B cell (primary cell): ENCODE measurements around the gene PRSS8.
"Not testable (repeated sequence)": the region's sequence is repeated elsewhere in the genome, so short reads cannot be mapped to it uniquely, and the experiment has no call there.

Experiments
- EZH2 ChIP-seq: IDR thresholded peaks from 2 replicates; pipeline ENCODE4 v1.6.1; 2012; ENCODE audit warnings: borderline replicate concordance, low read depth, mild to moderate bottlenecking, moderate library complexity, low read length; ENCODE audit not compliant: insufficient read depth, poor library complexity, severe bottlenecking
- TF ChIP-seq, protein P1 (sequence below): fragments of 200-600 bp; IDR thresholded peaks from one replicate; pipeline ENCODE4 v1.8.0; 2022; ENCODE audit warnings: antibody characterized with exemption, mild to moderate bottlenecking

DNA sequence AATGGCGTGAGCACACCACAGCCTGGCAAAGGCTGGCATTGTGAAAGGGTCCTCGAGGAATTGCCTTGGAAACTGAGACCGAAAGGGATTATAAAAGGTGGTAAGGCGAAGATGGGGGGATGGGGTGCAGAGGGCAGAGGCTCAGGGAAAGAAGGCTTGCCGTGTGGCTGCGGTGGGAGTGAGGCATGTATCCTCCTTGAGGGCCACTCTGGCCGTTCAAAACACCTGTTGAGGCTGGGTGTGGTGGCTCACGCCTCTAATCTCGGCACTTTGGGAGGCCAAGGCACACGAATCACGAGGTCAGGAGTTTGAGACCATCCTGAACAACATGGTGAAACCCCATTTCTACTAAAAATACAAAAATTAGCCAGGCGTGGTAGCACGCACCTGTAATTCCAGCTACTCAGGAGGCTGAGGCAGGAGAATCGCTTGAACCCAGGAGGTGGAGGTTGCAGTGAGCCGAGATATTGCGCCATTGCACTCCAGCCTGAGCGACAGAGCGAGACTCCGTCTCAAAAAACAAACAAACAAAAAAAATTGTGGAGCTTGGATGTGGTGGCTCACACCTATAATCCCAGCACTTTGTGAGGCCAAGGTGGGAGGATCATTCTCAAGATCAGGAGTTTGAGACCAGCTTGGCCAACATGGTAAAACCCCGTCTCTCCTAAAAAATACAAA is 1.4 kb upstream of the PRSS8 start:
- TF ChIP-seq, protein P1, sequence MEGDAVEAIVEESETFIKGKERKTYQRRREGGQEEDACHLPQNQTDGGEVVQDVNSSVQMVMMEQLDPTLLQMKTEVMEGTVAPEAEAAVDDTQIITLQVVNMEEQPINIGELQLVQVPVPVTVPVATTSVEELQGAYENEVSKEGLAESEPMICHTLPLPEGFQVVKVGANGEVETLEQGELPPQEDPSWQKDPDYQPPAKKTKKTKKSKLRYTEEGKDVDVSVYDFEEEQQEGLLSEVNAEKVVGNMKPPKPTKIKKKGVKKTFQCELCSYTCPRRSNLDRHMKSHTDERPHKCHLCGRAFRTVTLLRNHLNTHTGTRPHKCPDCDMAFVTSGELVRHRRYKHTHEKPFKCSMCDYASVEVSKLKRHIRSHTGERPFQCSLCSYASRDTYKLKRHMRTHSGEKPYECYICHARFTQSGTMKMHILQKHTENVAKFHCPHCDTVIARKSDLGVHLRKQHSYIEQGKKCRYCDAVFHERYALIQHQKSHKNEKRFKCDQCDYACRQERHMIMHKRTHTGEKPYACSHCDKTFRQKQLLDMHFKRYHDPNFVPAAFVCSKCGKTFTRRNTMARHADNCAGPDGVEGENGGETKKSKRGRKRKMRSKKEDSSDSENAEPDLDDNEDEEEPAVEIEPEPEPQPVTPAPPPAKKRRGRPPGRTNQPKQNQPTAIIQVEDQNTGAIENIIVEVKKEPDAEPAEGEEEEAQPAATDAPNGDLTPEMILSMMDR: not testable (repeated sequence)
- not testable (repeated sequence) for TF ChIP-seq EZH2
